Tibial nerve (tissue), 4 donors: Measurements from ENCODE around the gene RBFOX1. TPM values are rescaled to one million over a fixed set of nuclear protein-coding genes. Genes with fewer than 3 reads are reported as not detected.

ENCODE experiments used
- DNase-seq, 2 donors: peaks; one replicate each; pipeline ENCODE4 v3.0.0-alpha.2; 2019; ENCODE audit warnings: low spot score in 2 of 2
- H3K27ac ChIP-seq, 4 donors: fragments of 200-600 bp; sonication (generic) in 3 of 4; one replicate each; pipeline ENCODE4 v1.5.1; 2017 to 2019; ENCODE audit warnings: mild to moderate bottlenecking in 1 of 4
- H3K27me3 ChIP-seq, 2 donors: fragments of 200-600 bp; sonication (generic) in 1 of 2; one replicate each; pipeline versions ENCODE4 v1.5.1 to v1.6.0; 2017 to 2019
- H3K36me3 ChIP-seq, 3 donors: fragments of 200-600 bp; sonication (generic); one replicate each; pipeline ENCODE4 v1.5.1; 2018 to 2019
- H3K4me1 ChIP-seq, 4 donors: fragments of 200-600 bp; sonication (generic) in 3 of 4; one replicate each; pipeline ENCODE4 v1.5.1; 2017 to 2019
- H3K4me3 ChIP-seq, 4 donors: fragments of 200-600 bp; sonication (generic) in 3 of 4; one replicate each; pipeline ENCODE4 v1.5.1; 2017 to 2019; ENCODE audit warnings: mild to moderate bottlenecking in 1 of 4, moderate library complexity in 1 of 4
- H3K9me3 ChIP-seq, 4 donors: fragments of 200-600 bp; sonication (generic) in 3 of 4; one replicate each; pipeline ENCODE4 v1.5.1; 2017 to 2019
- EP300 ChIP-seq, 2 donors: sonication (generic); formaldehyde crosslinking; IDR thresholded peaks; one replicate each; pipeline ENCODE4 v1.6.1; 2017; ENCODE audit warnings: antibody characterized with exemption in 2 of 2, mild to moderate bottlenecking in 1 of 2
- POLR2A ChIP-seq, 2 donors: fragments of 450-650 bp; IDR thresholded peaks; one replicate each; pipeline ENCODE4 v1.6.1; 2017; ENCODE audit warnings: antibody characterized with exemption in 2 of 2, mild to moderate bottlenecking in 2 of 2, moderate library complexity in 2 of 2
- WGBS, 2 donors: methylation state at CpG; one replicate each; pipeline ENCODE4 v1.1.5; 2018; 5-methylcytosine and 5-hydroxymethylcytosine counted together
- total RNA-seq, 4 donors: library from RNA; depleted of rRNA; stranded (reverse); fragments of >200 nt; gene quantifications; one replicate each; pipeline ENCODE4 v1.1.0, GENCODE V29; 2016
- TF ChIP-seq, protein P1 (sequence below), 5 experiments: fragments of 200-600 bp in 3 of 5; fragments of 450-650 bp in 2 of 5; sonication (generic) in 3 of 5; IDR thresholded peaks; one replicate each; pipeline ENCODE4 v1.5.1; 2016 to 2019; ENCODE audit warnings: antibody characterized with exemption in 5 of 5, mild to moderate bottlenecking in 3 of 5, moderate library complexity in 2 of 5

The RBFOX1 gene
- total RNA-seq, 4 donors from 2014 or later = 0.22 to 2.1 (median 1.3) TPM; not detected in 1

DNA sequence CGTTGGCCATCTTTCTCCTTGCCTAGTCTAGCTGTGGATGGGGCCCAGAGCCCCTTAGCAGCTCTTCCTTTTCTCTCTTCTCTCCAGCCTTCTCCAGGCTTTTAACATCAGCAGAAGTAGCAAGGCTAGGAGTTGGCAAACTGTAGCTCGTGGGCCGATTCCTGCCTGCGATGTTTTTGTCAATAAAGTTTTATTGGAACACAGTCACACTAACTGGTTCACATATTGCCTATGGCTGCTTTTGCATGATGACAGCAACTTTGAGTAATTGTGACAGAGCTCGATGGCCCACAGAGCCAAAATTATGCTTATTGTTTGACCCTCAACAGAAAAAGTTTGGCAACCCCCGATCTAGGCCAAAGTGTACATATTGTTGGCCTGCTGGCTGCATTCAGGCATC lies 199.9 kb downstream of the RBFOX1 start:
- WGBS, 2 donors = 93% methylated on average over 6 of the region's 6 CpGs
- H3K9me3 ChIP-seq = no peaks in the 10 kb centered on the region
- DNase-seq = no peak
- no peaks in the 10 kb centered on the region for H3K27me3 ChIP-seq
- no peak overlapping the region for H3K4me3 ChIP-seq
- H3K36me3 ChIP-seq = no peaks in the 10 kb centered on the region
- H3K4me1 ChIP-seq = no peaks in the 10 kb centered on the region
- H3K27ac ChIP-seq = no peak overlapping the region
- TF ChIP-seq, protein P1, sequence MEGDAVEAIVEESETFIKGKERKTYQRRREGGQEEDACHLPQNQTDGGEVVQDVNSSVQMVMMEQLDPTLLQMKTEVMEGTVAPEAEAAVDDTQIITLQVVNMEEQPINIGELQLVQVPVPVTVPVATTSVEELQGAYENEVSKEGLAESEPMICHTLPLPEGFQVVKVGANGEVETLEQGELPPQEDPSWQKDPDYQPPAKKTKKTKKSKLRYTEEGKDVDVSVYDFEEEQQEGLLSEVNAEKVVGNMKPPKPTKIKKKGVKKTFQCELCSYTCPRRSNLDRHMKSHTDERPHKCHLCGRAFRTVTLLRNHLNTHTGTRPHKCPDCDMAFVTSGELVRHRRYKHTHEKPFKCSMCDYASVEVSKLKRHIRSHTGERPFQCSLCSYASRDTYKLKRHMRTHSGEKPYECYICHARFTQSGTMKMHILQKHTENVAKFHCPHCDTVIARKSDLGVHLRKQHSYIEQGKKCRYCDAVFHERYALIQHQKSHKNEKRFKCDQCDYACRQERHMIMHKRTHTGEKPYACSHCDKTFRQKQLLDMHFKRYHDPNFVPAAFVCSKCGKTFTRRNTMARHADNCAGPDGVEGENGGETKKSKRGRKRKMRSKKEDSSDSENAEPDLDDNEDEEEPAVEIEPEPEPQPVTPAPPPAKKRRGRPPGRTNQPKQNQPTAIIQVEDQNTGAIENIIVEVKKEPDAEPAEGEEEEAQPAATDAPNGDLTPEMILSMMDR (IDR thresholded peaks at IDR 0.05) = no peak
- TF ChIP-seq POLR2A (IDR thresholded peaks at IDR 0.05) = no peak
- TF ChIP-seq EP300 (IDR thresholded peaks at IDR 0.05) = no peak

DNA sequence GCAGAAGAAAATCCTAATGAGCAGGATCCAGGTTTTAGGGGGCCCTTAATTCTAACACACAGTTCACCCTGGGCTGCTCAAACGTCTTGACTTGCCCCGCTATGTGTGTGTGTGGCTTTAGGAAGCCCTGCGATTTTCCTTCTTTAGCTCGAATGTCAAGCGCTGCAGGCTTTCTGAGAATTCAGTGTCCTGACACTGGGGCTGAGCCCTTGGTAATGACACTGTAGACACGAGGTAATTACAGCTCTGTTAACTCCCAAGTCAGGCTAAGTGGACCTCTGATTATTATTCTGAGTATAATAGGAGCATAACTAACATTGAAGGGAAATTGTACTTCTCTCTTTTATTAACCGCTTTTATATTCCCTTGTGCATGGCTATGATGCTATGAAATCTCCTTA lies 202.1 kb downstream of the RBFOX1 start:
- TF ChIP-seq POLR2A (IDR thresholded peaks at IDR 0.05) = no peak
- TF ChIP-seq EP300 (IDR thresholded peaks at IDR 0.05) = no peak
- TF ChIP-seq, protein P1 (IDR thresholded peaks at IDR 0.05) = no peak
- WGBS, 2 donors = 46 to 52% methylated on average over 7 of the region's 7 CpGs
- no peaks in the 10 kb centered on the region for H3K4me1 ChIP-seq
- H3K4me3 ChIP-seq = no peak overlapping the region
- no peak for DNase-seq
- no peak overlapping the region for H3K27ac ChIP-seq
- no peaks in the 10 kb centered on the region for H3K27me3 ChIP-seq
- no peaks in the 10 kb centered on the region for H3K9me3 ChIP-seq
- H3K36me3 ChIP-seq = no peaks in the 10 kb centered on the region

DNA sequence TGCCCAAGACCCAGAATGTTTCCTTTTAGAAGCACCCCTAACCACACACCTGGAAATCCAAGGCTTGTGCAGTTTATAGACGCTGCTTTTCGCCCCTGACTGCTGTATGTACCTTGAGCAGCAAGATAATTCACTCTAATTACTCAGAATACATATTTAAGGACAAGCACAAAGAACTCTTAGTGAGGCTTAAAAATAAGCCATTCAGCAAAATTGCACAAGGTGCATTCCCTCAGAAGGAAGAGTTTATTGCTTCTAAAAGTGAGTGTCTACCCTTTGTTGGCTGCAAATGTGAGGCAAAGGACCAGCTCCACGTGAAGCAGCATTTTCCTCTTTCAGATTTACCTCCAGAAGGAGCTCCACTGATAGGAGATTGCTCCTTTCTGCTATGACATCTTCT lies 208.4 kb downstream of the RBFOX1 start:
- Histone ChIP-seq H3K27me3 (no peaks in the 10 kb centered on the region), H3K36me3 (no peaks in the 10 kb centered on the region), H3K4me1 (no peaks in the 10 kb centered on the region), H3K4me3 (no peak overlapping the region), H3K9me3 (no peaks in the 10 kb centered on the region), H3K27ac (no peak overlapping the region)
- 57 to 72% methylated on average over 3 of the region's 3 CpGs for WGBS, 2 donors
- TF ChIP-seq EP300 (IDR thresholded peaks at IDR 0.05) = no peak
- TF ChIP-seq, protein P1 (IDR thresholded peaks at IDR 0.05) = no peak
- TF ChIP-seq POLR2A (IDR thresholded peaks at IDR 0.05) = no peak
- DNase-seq = no peak

DNA sequence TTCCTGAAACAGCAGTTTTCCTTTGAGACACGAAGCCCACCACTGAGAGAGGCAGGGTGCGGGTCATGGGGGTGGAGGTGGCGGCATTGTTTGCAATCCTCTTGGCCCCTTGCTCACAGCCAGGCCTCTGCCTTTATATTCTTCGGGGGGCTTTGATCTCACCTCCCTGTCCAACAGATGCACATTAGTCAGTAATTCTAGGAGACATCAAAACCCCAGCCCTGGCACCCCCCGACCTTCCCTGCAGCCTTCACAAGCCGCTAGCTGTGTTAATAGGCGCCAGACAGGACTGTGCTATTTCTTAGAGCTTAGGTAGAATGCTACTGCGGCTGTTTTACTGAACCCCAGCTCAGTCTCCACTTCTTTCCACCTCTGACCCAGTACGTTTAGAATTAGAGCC lies 212.6 kb downstream of the RBFOX1 start:
- 16 to 32% methylated on average over 9 of the region's 9 CpGs for WGBS, 2 donors
- DNase-seq = no peak
- no peak for TF ChIP-seq POLR2A (IDR thresholded peaks at IDR 0.05)
- TF ChIP-seq, protein P1 (IDR thresholded peaks at IDR 0.05) = no peak
- TF ChIP-seq EP300 (IDR thresholded peaks at IDR 0.05) = no peak
- Histone ChIP-seq H3K27ac (no peak overlapping the region), H3K36me3 (no peaks in the 10 kb centered on the region), H3K9me3 (no peaks in the 10 kb centered on the region), H3K27me3 (no peaks in the 10 kb centered on the region), H3K4me1 (no peaks in the 10 kb centered on the region), H3K4me3 (no peak overlapping the region)

DNA sequence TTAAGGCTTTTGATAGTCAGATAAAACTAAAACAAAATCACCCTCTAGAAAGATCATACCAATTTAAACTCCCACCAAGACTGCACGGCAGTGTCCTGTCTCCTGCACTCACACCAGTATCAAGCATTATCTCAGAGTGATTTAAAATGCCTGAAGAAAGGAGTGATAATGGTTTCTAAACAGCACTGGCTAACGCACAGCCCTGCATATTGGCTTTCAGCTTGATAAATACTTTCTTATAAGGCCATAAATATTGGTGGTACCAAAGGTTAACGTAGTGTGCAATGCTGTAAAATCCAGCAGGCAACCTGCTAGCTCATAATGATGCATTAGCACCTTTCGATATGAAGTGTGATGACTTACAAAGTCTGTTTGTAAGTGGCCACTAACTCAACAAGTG lies 214.3 kb downstream of the RBFOX1 start:
- WGBS, 2 donors = 29 to 33% methylated on average over 4 of the region's 4 CpGs
- H3K9me3 ChIP-seq = no peaks in the 10 kb centered on the region
- no peak for TF ChIP-seq EP300 (IDR thresholded peaks at IDR 0.05)
- no peak for TF ChIP-seq POLR2A (IDR thresholded peaks at IDR 0.05)
- TF ChIP-seq, protein P1 (IDR thresholded peaks at IDR 0.05) = no peak
- no peaks in the 10 kb centered on the region for H3K27me3 ChIP-seq
- no peak overlapping the region for H3K27ac ChIP-seq
- no peaks in the 10 kb centered on the region for H3K36me3 ChIP-seq
- H3K4me3 ChIP-seq = no peak overlapping the region
- no peak for DNase-seq
- no peaks in the 10 kb centered on the region for H3K4me1 ChIP-seq
